ENCODE results near the gene TP63.
"Not testable (repeated sequence)": the region's sequence is repeated elsewhere in the genome, so short reads cannot be mapped to it uniquely, and the experiment has no call there.

TP63 gene

DNA sequence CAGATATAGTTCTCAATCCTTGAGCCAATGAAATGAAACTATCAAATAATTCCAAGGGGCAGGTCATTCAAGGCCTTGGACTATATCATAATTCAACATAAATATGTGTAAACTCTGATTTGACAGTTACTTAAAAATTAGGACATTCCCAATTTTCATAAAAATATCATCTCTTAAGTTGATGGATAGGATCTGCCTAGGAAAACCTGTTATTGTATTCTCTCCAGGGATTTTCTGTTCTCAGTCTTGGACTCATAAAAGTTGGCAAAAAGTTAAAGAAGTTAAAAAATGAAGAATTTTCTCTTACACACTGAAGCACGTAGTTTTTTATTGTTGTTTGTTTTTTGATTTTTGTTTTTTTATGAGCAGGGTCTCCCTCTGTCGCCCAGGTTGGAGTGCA, 109.0 kb downstream of the TP63 start:
- no peak overlapping the region for H3K4me3 ChIP-seq (ENCODE audit: low read depth, low read length)
- no peak for DNase-seq (ENCODE audit: low read depth)
- TF ChIP-seq, protein P1, sequence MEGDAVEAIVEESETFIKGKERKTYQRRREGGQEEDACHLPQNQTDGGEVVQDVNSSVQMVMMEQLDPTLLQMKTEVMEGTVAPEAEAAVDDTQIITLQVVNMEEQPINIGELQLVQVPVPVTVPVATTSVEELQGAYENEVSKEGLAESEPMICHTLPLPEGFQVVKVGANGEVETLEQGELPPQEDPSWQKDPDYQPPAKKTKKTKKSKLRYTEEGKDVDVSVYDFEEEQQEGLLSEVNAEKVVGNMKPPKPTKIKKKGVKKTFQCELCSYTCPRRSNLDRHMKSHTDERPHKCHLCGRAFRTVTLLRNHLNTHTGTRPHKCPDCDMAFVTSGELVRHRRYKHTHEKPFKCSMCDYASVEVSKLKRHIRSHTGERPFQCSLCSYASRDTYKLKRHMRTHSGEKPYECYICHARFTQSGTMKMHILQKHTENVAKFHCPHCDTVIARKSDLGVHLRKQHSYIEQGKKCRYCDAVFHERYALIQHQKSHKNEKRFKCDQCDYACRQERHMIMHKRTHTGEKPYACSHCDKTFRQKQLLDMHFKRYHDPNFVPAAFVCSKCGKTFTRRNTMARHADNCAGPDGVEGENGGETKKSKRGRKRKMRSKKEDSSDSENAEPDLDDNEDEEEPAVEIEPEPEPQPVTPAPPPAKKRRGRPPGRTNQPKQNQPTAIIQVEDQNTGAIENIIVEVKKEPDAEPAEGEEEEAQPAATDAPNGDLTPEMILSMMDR (IDR thresholded peaks at IDR 0.05; ENCODE audit: low read depth, low read length, missing control alignments), result no peak

DNA sequence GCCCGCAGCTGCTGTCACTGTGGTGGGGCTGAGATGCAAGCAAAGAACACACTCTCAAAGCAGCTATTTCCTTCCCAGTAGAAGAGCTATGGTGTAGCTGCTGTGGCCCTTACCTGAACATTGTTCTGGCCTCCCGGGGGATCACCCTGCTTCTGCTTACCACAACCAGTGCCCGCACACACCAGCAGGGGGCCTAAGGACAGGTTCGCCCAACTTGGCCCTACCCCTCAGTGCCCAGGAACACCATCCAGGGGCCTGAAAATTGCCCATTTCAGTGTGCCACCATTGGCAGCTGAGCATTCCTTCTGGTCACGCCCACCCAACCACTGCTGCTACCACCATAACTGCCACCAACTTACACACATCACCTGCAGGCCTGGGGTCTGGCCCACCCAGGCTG, 113.0 kb downstream of the TP63 start:
- TF ChIP-seq, protein P1 (IDR thresholded peaks at IDR 0.05; ENCODE audit: low read depth, low read length, missing control alignments), result peak; percentile 21
- no peak for DNase-seq (ENCODE audit: low read depth)
- H3K4me3 ChIP-seq (ENCODE audit: low read depth, low read length), result no peak overlapping the region

DNA sequence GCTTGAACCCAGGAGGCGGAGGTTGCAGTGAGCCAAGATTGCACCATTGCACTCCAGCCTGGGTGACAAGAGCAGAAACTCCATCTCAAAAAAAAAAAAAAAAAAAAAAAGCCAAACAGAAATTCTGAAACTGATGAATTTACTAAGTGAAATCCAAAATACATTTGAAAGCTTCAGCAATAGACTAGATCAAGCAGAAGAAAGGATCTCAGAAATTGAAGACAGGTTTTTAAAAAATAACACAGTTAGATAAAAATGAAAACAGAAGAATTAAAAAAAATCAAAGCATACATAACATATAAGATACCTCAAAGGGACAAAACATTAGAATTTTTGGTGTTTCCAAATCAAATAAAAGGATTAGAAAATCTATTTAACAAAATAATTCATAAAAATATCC, 114.4 kb downstream of the TP63 start:
- TF ChIP-seq, protein P1 (IDR thresholded peaks at IDR 0.05; ENCODE audit: low read depth, low read length, missing control alignments), result no peak
- no peak overlapping the region for H3K4me3 ChIP-seq (ENCODE audit: low read depth, low read length)
- DNase-seq (ENCODE audit: low read depth), result no peak

DNA sequence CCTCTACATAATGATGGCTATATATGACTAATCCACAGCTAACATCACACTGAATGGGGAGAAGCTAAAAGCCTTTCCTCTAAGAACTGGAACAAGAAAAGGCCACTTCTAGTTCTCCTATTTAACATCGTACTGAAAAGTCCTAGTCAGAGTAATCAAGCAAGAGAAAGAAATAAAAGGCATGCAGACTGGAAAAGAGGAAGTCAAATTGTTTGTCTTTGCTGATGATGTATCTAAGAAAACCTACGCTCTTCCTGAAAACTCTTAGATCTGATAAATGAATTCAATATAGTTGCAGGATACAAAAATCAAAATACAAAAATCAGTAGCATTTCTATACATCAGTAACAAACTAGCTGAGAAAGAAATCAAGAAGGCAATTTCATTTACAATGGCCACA, 116.9 kb downstream of the TP63 start:
- TF ChIP-seq, protein P1 (IDR thresholded peaks at IDR 0.05; ENCODE audit: low read depth, low read length, missing control alignments), result no peak
- no peak overlapping the region for H3K4me3 ChIP-seq (ENCODE audit: low read depth, low read length)
- no peak for DNase-seq (ENCODE audit: low read depth)

DNA sequence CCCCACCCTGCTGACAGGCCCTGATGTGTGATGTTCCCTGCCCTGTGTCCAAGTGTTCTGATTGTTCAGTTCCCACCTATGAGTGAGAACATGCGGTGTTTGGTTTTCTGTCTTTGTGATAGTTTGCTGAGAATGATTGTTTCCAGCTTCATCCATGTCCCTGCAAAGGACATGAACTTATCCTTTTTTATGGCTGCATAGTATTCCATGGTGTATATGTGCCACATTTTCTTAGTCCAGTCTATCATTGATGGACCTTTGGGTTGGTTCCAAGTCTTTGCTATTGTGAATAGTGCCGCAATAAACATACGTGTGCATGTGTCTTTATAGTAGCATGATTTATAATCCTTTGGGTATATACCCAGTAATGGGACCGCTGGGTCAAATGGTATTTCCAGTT, 119.8 kb downstream of the TP63 start:
- not testable (repeated sequence) for DNase-seq (ENCODE audit: low read depth); H3K4me3 ChIP-seq (ENCODE audit: low read depth, low read length)

DNA sequence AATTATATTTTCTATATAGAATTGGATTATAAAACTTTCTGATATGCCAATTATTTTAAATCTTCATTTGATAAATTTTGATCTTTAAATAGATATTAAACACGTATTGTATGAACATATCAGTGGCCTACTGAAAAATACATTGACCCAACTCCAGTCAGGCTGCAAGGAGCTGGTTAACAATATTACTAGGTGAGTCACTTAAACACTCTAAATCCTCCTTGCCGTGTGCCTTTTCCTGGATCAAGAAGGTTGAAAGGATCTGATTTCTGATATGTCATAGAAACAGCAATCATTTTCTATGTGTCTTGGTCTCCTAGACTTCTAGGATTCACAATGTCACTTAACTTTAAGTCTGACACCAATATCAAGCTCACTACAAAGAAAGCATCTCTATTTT, 123.2 kb downstream of the TP63 start:
- DNase-seq (ENCODE audit: low read depth), result no peak
- TF ChIP-seq, protein P1 (IDR thresholded peaks at IDR 0.05; ENCODE audit: low read depth, low read length, missing control alignments), result no peak
- H3K4me3 ChIP-seq (ENCODE audit: low read depth, low read length), result no peak overlapping the region

DNA sequence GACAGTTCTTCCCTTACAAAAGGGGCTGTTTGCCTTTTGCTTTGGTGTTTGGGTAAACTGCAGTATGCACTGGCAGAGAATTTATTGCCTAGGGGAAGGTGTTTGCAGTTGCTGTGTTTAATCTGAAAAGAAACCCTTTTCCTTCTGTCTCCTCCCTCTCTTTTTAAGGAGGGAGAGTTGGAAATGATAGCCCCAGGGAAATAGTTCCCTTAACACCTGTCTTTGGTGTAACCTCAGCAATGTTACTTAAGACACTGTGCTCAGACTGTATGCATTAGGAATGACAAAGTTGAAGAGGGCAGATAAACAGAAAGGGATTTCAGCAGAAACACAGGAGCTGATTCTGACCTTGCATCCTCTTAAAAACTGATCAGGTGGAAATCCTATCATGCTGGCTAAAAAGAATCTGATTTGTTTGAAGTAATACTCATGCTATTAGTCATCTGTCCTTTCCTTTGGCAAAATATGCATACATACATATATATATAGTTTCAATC, 125.4 kb downstream of the TP63 start:
- H3K4me3 ChIP-seq (ENCODE audit: low read depth, low read length), result no peak overlapping the region
- TF ChIP-seq, protein P1 (IDR thresholded peaks at IDR 0.05; ENCODE audit: low read depth, low read length, missing control alignments), result no peak
- no peak for DNase-seq (ENCODE audit: low read depth)

All from GM12864 (cell line).